Panc1 (cell line): Measurements from ENCODE around the gene TRIP10. TPM values are rescaled to one million over a fixed set of nuclear protein-coding genes. Genes with fewer than 3 reads are reported as not detected.

Experiments used
- ATAC-seq: fragments of 200-7000 bp; cut with Tn5 transposase; 2 replicates; pipeline ENCODE4 v1.9.1; 2020; ENCODE audit warnings: mild to moderate bottlenecking, moderate library complexity
- BruUV-seq: library from RNA; stranded (reverse); fragments of 400-500 nt; replicated peaks from 2 replicates; lab custom pipeline; 2021; lab: Mats Ljungman, UMichigan
- CTCF ChIA-PET: fragments of 300-600 bp; sonication (Branson Sonifier 250); formaldehyde crosslinking; loops from one replicate; lab custom pipeline; 2022; ENCODE audit warnings: antibody characterized with exemption; lab: Charles Lee
- POLR2A ChIA-PET: fragments of 300-600 bp; sonication (Branson Sonifier 250); formaldehyde crosslinking; loops from one replicate; lab custom pipeline; 2022; ENCODE audit warnings: antibody characterized with exemption; lab: Charles Lee
- DNase-seq: peaks from one replicate; pipeline ENCODE4 v3.0.0-alpha.2; 2010; ENCODE audit warnings: low read depth, low spot score
- H3K27ac ChIP-seq: 2 replicates; pipeline ENCODE4 v1.5.1; 2011; ENCODE audit warnings: mild to moderate bottlenecking, low read length, inconsistent platforms
- H3K27me3 ChIP-seq: fragments of 200-500 bp; sonication (Bioruptor generic); 2 replicates; pipeline ENCODE4 v1.6.0; 2014; ENCODE audit warnings: low read length, inconsistent platforms; ENCODE audit not compliant: control insufficient read depth, insufficient read depth
- H3K36me3 ChIP-seq: fragments of 200-500 bp; sonication (Bioruptor generic); 2 replicates; pipeline ENCODE4 v1.5.1; 2014; ENCODE audit warnings: inconsistent platforms, mild to moderate bottlenecking, low read length, moderate library complexity; ENCODE audit not compliant: control insufficient read depth, insufficient read depth
- H3K4me1 ChIP-seq: 2 replicates; pipeline ENCODE4 v1.5.1; 2011; ENCODE audit warnings: inconsistent platforms, mild to moderate bottlenecking, low read length, moderate library complexity; ENCODE audit not compliant: control insufficient read depth, insufficient read depth
- H3K4me3 ChIP-seq, 2 experiments: 2 replicates each; pipeline ENCODE4 v1.5.1; 2011 to 2012; ENCODE audit warnings: low read depth in 2 of 2, low read length in 2 of 2, mild to moderate bottlenecking in 2 of 2, inconsistent platforms in 1 of 2, moderate library complexity in 1 of 2
- H3K9me3 ChIP-seq: fragments of 200-500 bp; sonication (Bioruptor generic); 2 replicates; pipeline ENCODE4 v1.5.1; 2014; ENCODE audit warnings: low read depth, mild to moderate bottlenecking, inconsistent platforms, low read length, moderate library complexity; ENCODE audit not compliant: control insufficient read depth, insufficient read depth
- POLR2AphosphoS5 ChIP-seq: IDR thresholded peaks from 2 replicates; pipeline ENCODE4 v1.6.1; 2012; ENCODE audit warnings: mild to moderate bottlenecking, low read depth, low read length, moderate library complexity
- SIN3A ChIP-seq: IDR thresholded peaks from 2 replicates; pipeline ENCODE4 v1.6.1; 2012; ENCODE audit warnings: low read depth, mild to moderate bottlenecking, low read length, moderate library complexity, borderline replicate concordance; ENCODE audit not compliant: insufficient read depth
- TCF7L2 ChIP-seq: IDR thresholded peaks from 2 replicates; pipeline ENCODE4 v1.6.1; 2011; ENCODE audit warnings: mild to moderate bottlenecking, low read depth, low read length, inconsistent platforms
- in situ Hi-C: cut with HindIII; loops from 2 replicates; pipeline ENCODE4 v1.10.0; 2016; ENCODE audit warnings: low sequenced_read_pairs, low pct_unique_long_range_greater_than_20kb
- intact Hi-C: fragments of 100-400 bp; cut with micrococcal nuclease; formaldehyde crosslinking; loops from one replicate; pipeline ENCODE4 v1.10.0; 2022; ENCODE audit not compliant: unreplicated experiment
- total RNA-seq: library from RNA; stranded (reverse); gene quantifications from one replicate; pipeline ENCODE4 v1.2.1, GENCODE V29; 2021; ENCODE audit not compliant: unreplicated experiment
- TF ChIP-seq, protein P1 (sequence below), 2 experiments: IDR thresholded peaks; 2 replicates each; pipeline ENCODE4 v1.6.1; 2011 to 2012; ENCODE audit warnings: low read depth in 2 of 2, control low read depth in 1 of 2, low read length in 1 of 2, mild to moderate bottlenecking in 1 of 2, moderate library complexity in 1 of 2; ENCODE audit not compliant: insufficient read depth in 1 of 2
- TF ChIP-seq, protein P2 (sequence below): fragments of 450-650 bp; IDR thresholded peaks from 2 replicates; pipeline ENCODE4 v1.5.1; 2017; ENCODE audit warnings: mild to moderate bottlenecking

TRIP10 gene
- total RNA-seq, 1 experiment from 2014 or later = 115 TPM

DNA sequence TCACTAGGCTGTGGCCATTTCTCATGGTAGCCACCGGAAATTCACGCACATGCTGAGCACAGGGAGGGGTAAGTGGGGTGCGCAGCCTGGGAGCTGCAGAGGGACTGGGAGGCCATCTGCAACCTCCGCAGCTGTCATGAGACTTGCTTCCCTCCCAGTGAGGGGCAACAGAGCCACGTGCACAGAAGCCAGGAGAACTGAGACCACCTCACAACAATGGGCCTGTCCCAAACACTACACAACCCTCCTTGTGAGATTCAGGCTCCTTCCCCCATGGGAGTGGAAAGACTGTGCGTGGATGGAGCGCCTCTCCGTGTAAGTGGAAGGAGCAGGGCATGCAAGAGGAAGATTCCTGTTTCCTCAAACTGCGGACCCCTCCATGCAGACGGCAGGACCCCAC is 27.9 kb upstream of the TRIP10 start:
- TF ChIP-seq, protein P1, sequence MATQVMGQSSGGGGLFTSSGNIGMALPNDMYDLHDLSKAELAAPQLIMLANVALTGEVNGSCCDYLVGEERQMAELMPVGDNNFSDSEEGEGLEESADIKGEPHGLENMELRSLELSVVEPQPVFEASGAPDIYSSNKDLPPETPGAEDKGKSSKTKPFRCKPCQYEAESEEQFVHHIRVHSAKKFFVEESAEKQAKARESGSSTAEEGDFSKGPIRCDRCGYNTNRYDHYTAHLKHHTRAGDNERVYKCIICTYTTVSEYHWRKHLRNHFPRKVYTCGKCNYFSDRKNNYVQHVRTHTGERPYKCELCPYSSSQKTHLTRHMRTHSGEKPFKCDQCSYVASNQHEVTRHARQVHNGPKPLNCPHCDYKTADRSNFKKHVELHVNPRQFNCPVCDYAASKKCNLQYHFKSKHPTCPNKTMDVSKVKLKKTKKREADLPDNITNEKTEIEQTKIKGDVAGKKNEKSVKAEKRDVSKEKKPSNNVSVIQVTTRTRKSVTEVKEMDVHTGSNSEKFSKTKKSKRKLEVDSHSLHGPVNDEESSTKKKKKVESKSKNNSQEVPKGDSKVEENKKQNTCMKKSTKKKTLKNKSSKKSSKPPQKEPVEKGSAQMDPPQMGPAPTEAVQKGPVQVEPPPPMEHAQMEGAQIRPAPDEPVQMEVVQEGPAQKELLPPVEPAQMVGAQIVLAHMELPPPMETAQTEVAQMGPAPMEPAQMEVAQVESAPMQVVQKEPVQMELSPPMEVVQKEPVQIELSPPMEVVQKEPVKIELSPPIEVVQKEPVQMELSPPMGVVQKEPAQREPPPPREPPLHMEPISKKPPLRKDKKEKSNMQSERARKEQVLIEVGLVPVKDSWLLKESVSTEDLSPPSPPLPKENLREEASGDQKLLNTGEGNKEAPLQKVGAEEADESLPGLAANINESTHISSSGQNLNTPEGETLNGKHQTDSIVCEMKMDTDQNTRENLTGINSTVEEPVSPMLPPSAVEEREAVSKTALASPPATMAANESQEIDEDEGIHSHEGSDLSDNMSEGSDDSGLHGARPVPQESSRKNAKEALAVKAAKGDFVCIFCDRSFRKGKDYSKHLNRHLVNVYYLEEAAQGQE (IDR thresholded peaks at IDR 0.05; ENCODE audit: insufficient read depth in 1 of 2, low read depth in 2 of 2, low read length in 1 of 2) = no peak
- TF ChIP-seq, protein P2, sequence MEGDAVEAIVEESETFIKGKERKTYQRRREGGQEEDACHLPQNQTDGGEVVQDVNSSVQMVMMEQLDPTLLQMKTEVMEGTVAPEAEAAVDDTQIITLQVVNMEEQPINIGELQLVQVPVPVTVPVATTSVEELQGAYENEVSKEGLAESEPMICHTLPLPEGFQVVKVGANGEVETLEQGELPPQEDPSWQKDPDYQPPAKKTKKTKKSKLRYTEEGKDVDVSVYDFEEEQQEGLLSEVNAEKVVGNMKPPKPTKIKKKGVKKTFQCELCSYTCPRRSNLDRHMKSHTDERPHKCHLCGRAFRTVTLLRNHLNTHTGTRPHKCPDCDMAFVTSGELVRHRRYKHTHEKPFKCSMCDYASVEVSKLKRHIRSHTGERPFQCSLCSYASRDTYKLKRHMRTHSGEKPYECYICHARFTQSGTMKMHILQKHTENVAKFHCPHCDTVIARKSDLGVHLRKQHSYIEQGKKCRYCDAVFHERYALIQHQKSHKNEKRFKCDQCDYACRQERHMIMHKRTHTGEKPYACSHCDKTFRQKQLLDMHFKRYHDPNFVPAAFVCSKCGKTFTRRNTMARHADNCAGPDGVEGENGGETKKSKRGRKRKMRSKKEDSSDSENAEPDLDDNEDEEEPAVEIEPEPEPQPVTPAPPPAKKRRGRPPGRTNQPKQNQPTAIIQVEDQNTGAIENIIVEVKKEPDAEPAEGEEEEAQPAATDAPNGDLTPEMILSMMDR = no peak
- TF ChIP-seq TCF7L2 (no peak), POLR2AphosphoS5 (no peak), SIN3A (no peak)
- no peaks in the 10 kb centered on the region for H3K9me3 ChIP-seq
- in situ Hi-C loops (no loop called here), intact Hi-C loops (no loop called here)
- ATAC-seq = no peak; the same call in 1 of the 2 replicates
- BruUV-seq = no TSS peak
- no peak overlapping the region for H3K27ac ChIP-seq
- no peaks in the 10 kb centered on the region for H3K36me3 ChIP-seq
- CTCF ChIA-PET = no interaction called here
- H3K4me1 ChIP-seq = no peaks in the 10 kb centered on the region
- H3K4me3 ChIP-seq = no peak overlapping the region
- POLR2A ChIA-PET = no interaction called here
- no peaks in the 10 kb centered on the region for H3K27me3 ChIP-seq
- DNase-seq = no peak

DNA sequence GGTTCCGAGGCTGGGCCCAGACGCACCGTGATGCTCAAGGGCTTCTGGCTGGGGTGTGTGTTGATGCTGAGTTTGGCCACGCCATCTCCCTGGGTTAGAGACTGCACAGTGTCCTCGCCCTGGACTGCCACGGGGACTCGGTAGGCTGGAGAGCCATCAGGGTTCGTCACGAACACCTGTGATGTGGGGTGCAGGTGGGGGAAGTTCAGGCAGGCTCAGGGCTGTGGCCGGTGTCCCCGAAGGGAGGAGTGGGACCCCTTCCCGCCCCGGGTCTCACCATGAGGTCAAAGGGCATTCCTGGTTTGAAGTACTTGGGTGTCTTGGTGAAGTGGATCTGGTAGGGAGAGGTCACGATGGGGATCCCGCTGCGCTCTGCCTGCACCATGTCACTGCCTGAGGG is 27.2 kb upstream of the TRIP10 start:
- no peak overlapping the region for H3K4me3 ChIP-seq
- no peaks in the 10 kb centered on the region for H3K9me3 ChIP-seq
- in situ Hi-C loops (no loop called here), intact Hi-C loops (no loop called here)
- ChIA-PET POLR2A (no interaction called here), CTCF (no interaction called here)
- DNase-seq (no peak), ATAC-seq (no peak)
- no TSS peak for BruUV-seq
- H3K27ac ChIP-seq = no peak overlapping the region
- no peaks in the 10 kb centered on the region for H3K27me3 ChIP-seq
- no peak for TF ChIP-seq SIN3A
- TF ChIP-seq TCF7L2 = no peak
- no peak for TF ChIP-seq POLR2AphosphoS5
- TF ChIP-seq, protein P2 = no peak
- TF ChIP-seq, protein P1 (IDR thresholded peaks at IDR 0.05; ENCODE audit: insufficient read depth in 1 of 2, low read depth in 2 of 2, low read length in 1 of 2) = no peak
- H3K4me1 ChIP-seq = no peaks in the 10 kb centered on the region
- no peaks in the 10 kb centered on the region for H3K36me3 ChIP-seq
